ENCODE results near the gene TCAIM.
"Not testable (repeated sequence)": the region's sequence is repeated elsewhere in the genome, so short reads cannot be mapped to it uniquely, and the experiment has no call there.

TCAIM gene

DNA sequence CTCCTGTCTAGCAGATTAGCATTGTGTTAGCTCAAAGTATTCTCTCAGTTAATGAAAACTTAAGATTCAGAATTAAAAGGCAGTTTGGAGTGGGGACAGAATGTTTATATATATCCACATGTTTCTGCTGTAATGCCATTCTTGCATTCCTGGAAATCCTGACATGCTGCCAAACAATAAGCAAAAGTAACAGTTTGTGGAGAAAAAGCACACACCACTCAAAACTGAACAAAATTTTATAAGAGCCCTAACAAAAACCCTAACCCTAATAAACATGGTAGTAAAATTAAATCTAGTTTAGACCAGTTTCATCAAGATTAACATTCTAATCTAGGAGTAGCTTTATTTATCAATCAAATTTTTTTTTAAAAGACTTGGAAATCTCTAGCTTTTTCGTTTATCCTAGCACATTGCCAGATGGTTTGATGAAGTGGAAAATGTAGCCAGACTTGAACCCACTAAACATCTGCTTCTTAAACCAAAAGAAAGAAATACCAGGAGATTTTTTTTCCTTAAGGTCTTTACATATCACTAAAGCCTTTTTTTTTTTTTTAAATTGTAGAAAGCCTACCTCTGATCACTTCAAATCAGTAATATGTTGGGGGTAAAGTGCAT is 3.7 kb downstream of the TCAIM start:
- no peak for TF ChIP-seq CTCF (IDR thresholded peaks at IDR 0.05; ENCODE audit: low read depth, low read length)
- H3K4me3 ChIP-seq (ENCODE audit: low read depth, low read length): no peak overlapping the region

GRCh38 chr3:44343421-44343820 is 4.9 kb downstream of the TCAIM start:
- no peak for TF ChIP-seq CTCF (IDR thresholded peaks at IDR 0.05; ENCODE audit: low read depth, low read length)
- no peak overlapping the region for H3K4me3 ChIP-seq (ENCODE audit: low read depth, low read length)

GRCh38 chr3:44346590-44346989 is 8.0 kb downstream of the TCAIM start:
- not testable (repeated sequence) for H3K4me3 ChIP-seq (ENCODE audit: low read depth, low read length)

GRCh38 chr3:44348993-44349392 is 10.4 kb downstream of the TCAIM start:
- no peak for TF ChIP-seq CTCF (IDR thresholded peaks at IDR 0.05; ENCODE audit: low read depth, low read length)
- no peak overlapping the region for H3K4me3 ChIP-seq (ENCODE audit: low read depth, low read length)

GRCh38 chr3:44353355-44353924 is 14.9 kb downstream of the TCAIM start:
- H3K4me3 ChIP-seq (ENCODE audit: low read depth, low read length): no peak overlapping the region
- no peak for TF ChIP-seq CTCF (IDR thresholded peaks at IDR 0.05; ENCODE audit: low read depth, low read length)

- TF ChIP-seq CTCF (IDR thresholded peaks at IDR 0.05; ENCODE audit: low read depth, low read length): no peak
- H3K4me3 ChIP-seq (ENCODE audit: low read depth, low read length): no peak overlapping the region
Measured at GRCh38 chr3:44355362-44356033, 16.9 kb downstream of the TCAIM start.

GRCh38 chr3:44359146-44359751 is 20.7 kb downstream of the TCAIM start:
- no peak for TF ChIP-seq CTCF (IDR thresholded peaks at IDR 0.05; ENCODE audit: low read depth, low read length)

More at GRCh38 chr3:44359146-44359751, 20.7 kb downstream of the TCAIM start:
- no peak overlapping the region for H3K4me3 ChIP-seq (ENCODE audit: low read depth, low read length)

Measured in WI38 (cell line).